GM21381 (cell line): ENCODE results near the gene TM2D1.
"Not testable (repeated sequence)": the region's sequence is repeated elsewhere in the genome, so short reads cannot be mapped to it uniquely, and the experiment has no call there.

Source experiments
- ATAC-seq: cut with Tn5 transposase; IDR thresholded peaks from one replicate; pipeline ENCODE4 v1.9.1; 2021; ENCODE audit warnings: mild to moderate bottlenecking, moderate library complexity; ENCODE audit not compliant: unreplicated experiment

The TM2D1 gene

DNA sequence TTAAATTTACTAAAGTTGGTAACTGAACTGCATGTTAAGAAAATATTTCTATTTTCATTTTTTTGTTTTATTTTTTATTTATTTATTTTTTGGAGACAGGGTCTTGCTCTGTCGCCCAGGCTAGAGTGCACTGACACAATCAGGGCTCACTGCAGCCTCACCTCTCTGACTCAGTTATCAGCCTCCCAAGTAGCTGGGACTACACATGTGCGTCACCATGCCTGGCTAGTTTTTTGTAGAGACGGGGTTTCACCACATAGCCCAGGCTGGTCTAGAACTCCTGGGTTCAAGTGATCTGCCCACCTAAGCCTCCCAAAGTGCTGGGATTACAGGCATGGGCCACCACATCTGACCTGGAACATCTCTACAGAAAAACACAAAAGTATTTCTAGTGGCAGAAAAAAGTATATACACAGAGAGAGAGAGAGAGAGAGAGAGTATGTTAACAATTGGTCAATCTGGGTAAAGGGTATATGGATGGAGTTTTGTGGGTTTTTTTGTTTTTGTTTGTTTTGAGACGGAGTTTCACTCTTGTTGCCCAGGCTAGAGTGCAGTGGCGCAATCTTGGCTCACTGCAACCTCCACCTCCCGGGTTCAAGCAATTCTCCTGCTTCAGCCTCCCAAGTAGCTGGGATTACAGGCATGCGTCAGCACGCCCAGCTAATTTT is 5.8 kb downstream of the TM2D1 start:
- ATAC-seq, result not testable (repeated sequence)

DNA sequence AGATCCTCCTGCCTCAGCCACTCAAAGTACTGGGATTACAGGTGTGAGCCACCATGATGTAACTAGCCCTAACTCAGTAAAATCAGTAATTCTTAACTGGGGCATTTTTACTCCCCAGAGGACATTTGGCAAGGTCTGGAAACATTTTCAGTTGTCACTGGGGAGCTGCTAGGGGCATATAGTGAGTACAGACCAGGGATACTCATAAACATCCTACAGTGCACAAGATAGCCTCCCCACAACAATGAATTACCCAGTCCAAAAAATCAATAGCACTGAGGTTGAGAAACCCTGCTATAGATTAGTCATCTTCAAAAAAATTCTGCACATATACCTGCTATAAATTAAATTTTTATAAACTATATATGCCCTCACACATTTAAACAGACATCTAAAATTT is 13.0 kb downstream of the TM2D1 start:
- no peak for ATAC-seq

DNA sequence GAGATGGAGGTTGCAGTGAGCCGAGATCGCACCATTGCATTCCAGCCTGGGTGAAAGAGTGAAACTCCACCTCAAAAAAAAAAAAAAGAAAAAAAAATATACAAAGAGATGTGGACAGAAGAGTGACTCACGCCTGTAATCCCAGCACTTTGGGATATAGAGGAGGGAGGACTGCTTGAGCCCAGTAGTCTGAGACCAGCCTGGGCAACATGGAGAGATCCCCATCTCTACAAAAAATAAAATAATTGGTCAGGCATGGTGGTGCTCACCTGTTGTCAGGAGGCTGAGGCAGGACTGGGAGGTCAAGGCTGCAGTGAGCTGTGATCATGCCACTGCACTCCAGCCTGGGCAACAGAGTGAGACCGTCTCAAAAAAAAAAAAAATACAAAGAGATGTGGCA is 13.7 kb downstream of the TM2D1 start:
- not testable (repeated sequence) for ATAC-seq

DNA sequence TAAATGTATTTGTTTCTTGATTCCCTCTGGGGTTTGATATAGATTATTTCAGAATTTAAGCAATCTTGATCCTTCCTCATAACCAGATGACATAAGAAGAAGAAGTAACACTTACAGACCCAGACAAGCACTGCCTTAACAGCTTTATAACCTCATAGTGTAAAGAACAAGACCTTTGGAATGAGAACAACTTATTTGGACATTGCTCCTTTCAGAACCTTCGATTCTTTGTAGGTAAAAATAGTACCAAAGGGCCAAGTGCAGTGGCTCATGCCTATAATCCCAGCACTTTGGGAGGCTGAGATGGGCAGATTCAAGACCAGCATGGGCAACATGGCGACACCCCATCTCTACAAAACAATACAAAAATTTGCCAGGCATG is 15.0 kb downstream of the TM2D1 start:
- ATAC-seq, result no peak

DNA sequence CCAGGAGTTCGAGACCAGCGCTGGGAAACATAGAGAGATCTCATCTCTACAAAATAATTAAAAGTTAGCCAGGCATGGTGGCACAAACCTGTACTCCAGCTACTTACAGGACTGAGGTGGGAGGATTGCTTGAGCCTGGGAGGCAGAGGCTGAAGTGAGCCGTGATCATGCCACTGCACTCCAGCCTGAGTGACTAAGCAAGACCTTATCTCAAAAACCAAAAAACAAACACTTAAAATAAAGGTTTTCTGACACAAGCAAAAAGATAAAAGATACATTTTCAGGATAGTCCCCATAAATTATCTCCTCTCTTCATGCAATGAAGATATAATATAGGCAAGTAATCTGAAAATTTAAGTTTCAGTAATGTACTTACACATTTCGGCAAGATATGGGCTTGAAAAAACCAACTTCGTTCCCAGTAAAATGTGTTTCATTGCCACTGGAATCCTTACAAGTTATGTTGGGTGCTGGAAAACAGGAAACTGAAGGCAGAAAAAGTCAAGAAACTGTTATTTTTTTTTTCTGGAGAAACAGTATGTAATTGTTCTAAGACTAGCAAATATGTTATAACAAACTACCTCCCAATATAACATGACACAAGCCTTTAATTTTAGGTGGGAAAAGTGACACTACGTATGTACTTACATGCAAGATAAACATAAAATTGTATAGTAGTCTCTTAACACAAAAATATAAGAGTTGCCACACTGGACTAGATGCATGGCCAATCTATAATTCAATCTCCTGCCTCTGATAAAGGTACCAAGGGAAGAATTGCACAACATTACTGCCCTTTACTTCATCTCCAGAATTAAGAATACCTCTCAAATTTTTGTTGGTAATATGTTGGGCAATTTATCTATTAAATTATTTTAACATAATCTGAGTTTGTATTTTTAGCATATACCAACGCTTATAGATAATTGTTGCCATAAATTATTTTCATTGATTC is 15.7 kb downstream of the TM2D1 start:
- no peak for ATAC-seq

DNA sequence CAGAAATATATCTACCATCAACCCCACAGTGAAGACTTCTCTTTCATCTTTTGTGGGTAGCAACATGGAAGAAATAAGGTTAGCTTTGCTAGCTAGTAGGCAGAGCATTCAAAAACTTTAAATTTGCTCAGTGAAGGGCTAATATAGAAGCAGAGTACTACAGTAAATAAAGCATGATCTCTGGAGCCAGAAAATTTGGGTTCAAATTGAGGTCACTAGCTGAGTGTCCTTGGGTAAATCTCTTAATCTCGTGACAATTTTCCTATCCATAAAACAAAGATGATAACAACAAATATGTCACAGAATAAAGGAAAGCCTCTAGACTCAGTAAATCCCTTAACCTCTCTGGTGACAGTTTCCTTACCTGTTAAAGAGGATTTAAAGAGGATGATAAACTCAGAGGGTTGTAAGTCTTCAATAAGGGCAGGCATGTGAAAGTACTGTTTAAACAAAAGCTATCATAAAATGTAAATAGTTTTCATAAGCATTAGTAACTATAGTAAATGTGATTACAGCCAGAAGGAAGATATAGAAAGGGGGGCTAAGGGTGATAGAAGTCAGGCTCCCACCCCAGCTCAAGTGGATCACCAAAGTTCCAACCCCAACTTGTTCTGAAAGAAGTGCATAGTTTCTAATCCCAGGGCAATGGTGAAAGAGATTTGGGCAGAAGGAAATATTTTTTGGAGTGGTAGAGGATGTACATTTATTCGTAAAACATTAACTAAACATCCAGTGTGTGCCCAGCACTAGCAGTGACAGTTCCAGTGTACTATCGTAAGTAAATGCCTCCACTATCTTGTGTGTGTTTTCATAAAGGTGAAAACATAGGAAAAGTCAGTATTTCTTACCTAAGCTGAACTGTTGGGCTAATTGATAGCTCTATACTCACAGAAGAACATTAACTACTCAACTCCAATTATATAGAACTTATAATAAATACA is 24.8 kb downstream of the TM2D1 start:
- no peak for ATAC-seq

DNA sequence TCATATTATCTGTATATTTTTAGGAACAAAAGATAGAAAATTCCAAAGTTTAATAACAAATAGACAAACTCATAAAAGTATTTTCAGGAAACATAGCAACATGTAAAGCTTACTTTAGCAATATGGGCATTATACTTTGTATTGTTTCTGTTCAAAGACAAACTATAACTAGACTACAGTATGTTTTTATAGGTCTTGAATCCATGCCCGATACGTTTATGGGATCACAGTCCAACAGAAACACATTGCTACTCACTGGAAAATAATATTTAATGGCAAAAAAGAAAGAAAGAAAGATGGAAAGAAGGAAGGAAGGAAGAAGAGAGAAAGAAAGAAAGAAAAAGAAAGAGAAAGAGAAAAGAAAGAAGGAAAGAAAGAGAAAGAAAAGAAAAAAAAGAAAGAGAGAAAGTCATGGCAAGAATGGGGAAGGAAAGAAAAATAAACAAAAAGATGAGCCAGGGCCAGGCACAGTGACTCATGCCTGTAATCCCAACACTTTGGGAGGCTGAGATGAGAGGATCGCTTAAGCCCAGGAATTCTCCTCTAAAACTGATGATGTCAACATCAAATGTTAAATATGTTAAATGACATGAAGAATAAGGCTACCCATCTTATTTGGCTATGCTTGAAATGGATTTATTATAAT is 32.7 kb downstream of the TM2D1 start:
- no peak for ATAC-seq

DNA sequence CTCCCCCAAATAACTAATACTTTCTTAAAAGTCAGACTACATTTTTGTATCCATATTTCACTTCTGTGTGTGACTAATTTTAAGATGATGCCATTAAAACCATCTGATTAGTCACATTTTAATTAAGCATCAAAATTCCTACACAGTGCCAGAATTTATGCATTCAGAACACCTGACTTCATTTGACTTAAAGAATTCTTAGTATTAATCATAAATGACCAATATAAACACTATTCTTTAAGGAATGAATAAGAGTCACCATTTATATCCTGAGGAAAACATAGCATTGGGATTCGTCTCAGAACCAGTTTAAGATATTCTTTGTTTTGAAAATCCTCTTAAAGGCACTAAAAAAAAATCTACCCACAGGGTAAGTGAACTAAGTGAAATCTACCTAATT is 37.0 kb downstream of the TM2D1 start:
- no peak for ATAC-seq

DNA sequence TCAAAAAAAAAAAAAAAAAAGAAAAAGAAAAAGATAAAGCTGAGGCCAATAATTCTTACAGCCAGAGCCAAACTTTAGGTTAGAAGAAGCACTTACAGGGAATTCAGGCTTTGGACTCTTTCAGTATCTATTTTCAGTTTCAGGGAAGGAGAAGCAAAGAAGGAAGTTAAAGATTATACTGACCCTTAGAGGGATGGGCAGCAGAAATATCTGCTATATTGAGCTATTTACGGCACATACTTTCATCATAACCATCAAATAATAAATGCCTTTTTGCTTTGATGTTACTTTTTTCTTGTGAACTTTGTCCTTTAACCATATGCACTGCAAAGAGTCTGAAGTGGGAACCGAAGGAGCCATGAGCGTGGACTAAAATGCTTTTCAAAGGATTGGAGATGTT is 42.0 kb downstream of the TM2D1 start:
- no peak for ATAC-seq

DNA sequence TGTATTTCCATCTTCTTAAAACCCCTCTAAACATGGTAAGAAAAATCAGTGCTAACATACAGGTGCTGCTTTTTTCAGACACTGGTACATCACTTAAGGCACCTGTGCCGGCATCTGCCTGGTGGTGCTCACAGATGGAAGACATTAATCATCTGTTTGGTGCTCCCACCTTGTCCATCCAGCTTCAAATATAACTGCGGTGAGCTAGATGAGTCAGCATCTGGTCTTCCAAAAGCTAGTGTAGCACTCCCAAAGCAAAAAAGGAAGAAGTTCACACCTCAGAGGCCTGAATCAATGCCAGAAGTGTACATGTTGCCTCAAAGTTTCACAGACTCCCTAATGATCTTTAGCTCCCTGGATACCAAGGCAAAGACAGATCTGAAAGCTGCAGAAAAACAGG is 44.4 kb downstream of the TM2D1 start:
- no peak for ATAC-seq

DNA sequence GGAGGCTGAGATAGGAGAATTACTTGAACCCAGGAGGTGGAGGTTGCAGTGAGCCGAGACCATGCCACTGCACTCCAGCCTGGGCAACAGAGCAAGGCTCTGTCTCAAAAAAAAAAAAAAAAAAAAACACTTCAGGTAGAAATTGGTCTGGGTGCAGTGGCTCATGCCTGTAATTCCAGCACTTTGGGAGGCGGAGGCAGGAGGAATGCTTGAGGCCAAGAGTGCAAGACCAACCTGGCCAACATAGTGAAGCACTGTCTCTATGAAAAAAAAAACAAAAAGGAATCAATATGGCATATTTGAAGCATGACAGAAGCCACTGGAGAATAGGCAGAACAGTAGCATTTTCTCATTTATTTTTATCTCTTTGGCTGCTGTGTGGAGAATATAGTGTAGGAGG is 48.1 kb downstream of the TM2D1 start:
- not testable (repeated sequence) for ATAC-seq

DNA sequence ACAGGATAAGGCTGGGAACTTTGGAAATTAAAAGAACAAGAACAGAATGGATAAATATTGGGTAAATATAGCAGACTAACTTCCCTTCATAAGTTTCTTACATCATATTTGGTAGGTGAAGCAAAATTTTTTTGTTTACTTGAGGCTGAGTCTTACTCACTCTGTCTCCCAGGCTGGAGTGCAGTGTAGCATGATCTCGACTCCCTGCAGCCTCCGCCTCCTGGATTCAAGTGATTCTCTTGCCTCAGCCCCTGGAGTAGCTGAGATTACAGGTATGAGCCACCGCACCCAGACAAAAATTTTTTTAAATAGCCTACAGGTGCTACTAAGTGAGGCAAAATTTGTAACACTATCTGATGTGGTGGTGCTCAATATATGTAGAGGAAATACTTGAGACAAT is 50.7 kb downstream of the TM2D1 start:
- ATAC-seq, result no peak

DNA sequence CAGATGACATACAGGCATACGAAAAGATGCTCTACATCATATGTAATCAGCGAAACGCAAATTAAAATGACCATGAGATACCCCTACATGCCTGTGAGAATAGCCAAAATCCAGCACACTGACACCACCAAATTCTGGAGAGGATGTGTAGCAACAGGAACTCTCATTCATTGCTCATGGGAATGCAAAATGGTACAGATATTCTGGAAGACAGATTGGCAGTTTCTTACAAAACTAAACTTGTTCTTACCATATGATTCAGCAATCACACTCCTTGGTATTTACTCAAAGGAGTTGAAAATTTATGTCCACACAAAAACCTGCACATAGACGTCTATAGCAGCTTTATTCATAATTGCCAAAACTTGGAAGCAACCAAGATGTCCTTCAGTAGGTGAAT is 52.6 kb downstream of the TM2D1 start:
- ATAC-seq, result no peak

DNA sequence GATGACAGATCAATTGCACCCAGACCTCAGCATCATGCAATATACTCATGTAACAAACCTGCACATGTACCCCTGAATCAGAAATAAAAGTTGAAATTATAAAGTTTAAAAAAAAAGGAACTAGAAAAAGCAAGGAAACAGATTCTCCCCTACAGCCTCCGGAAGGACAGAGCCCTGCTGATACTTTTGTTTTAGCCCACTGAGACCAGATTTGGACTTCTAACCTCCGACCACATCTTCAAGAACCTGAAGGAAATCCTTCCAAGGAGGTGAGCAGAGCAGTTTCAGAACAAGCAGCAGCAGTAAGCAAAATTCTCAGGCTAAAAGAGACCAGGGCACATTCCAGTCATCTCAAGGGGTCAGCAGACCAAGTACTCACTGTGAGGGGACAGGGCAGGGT is 54.5 kb downstream of the TM2D1 start:
- no peak for ATAC-seq

DNA sequence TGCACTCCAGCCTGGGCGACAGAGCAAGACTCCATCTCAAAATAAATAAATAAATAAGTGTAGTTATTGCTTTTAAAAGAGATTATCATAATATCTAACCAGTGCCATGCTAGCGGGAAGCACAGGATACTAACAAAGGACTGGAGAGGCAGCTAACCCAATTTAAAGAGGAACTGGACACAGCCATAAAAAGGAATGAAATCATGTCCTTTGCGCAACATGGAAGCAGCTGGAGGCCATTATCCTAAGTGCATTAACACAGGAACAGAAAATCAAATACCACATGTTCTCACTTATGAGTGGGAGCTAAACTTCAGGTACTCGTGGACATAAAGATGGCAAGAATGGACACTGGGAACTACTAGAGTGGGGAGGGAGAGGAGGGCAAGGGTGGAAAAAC is 54.9 kb downstream of the TM2D1 start:
- no peak for ATAC-seq

DNA sequence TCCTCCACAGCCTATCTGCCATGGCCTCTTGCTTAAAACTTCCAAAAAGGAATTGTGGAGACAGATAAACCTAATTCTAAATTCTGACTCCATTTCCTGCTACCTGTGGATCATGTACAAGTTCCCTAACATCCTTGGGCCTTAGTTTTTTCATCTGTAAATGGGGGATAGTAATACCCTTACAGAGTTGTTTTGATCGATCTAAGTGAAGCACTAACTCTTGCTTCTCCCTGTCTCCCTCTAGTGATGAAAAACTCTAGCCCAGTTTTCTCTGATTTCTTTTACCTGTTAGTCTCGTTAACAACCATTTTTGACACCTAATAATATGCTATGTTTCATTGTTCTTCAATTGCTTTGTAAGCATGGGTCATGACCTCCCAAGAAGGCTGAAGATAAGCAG is 65.9 kb downstream of the TM2D1 start:
- ATAC-seq, result no peak

DNA sequence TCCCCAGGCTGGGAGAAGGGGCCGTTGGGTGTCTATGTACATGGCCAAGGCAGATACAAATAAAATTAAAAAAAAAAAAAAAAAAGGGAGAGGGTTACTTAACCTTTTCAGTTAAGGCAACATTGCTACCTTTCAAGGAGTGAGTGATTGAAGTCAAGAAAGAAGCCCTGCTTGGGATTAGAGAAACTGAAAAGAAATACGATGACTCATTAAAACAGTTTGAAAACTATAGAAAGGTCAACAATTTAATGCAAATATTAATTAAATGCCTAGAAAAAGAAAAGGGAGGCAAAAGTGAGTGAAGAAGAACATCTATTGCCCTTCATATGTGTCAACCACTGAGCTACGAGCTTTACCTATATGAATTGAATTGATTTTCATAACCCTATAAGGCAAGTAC is 69.5 kb downstream of the TM2D1 start:
- ATAC-seq, result no peak

DNA sequence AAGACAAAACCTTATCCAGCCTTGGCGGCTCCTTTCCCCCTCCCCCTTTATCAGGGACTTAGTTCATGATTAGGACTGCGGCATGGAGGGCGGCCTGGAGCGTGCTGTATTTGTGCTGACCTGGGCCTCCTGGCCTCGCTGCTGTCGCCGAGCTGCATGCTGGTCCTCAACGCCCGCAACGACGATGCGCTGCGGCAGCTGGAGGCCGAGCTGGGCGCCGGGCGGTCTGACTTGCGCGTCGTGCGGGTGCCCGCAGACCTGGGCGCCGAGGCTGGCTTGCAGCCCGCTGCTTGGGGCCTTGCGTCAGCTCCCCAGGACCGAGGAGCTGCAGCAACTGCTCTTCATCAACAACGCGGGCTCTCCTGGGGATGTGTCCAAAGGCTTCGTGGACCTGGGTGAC is 70.9 kb downstream of the TM2D1 start:
- ATAC-seq, result no peak

DNA sequence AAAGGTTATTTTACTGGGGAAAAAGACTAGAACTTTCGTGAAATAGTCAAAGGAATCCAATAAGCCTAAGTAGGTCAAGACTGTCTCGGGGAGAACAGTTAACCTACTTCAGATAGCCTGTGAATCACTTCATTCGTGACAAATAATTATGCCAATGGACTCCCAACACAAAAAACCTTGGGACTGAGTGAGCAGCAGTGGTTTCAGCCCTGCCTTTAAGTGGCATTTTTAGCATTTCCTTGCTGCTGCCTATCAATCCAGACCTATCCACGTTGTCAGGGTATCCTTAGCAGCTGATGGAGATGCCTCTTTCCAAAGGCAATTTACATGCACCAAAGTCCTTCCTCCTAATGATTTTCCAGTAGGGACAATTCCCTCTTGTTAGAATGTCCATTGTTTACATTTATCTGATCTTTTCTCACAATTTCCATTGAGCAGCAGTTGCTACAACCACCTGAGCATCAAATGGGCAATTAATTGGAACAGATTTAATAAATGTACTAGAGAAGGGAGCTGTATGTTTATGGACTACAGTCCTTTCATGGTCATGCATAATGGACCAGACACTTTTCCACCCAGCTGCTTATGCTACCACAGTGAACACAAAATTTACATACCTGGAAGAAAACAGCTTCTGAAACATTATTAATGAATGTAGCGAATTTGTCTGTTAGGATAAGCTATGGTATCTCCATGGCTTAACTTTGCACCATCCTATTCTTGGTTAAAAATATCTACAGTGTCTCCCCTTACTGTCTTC is 75.8 kb downstream of the TM2D1 start:
- ATAC-seq, result no peak

DNA sequence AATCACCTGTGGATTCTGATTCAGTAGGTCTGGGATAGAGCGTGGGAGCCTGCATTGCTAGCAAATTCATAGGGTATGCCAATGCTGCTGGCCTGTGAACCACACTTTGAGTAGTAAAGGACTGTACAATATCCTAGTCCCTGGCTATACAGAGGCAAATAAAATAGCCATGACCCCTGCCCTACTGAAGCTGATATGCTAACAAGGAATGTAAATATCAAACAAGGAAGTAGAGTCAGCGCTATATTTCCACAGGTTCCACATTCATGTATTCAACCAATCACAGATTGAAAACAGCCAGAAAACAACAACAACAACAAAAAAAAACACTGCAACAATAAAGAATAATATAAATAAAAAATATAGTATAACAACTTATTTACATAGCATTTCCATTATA is 77.8 kb downstream of the TM2D1 start:
- ATAC-seq, result no peak
